ENCODE data around the gene KLRF2.

KLRF2 gene

DNA sequence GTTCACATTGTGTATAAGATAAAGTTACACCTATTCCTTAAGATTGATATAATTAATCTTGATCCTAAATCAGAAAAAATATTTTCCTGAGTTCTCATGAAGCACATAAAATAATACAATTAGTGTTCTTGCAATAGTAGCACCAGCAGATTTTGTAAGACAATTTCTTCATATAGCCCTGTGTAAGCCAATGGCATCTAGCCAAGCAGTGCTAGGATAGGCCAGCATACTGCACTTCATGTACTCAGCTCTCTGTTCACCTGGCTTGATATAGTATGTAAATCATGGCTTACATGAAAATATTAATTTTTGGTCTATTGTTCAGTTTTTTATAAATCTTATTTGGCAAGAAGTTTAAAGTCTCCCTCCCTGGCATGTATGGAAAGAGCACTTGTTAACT is 1.9 kb downstream of the KLRF2 start:
- no peaks in the 10 kb centered on the region for H3K36me3 ChIP-seq (ENCODE audit: control insufficient read depth, insufficient read depth, low read length)
- no peak for DNase-seq (ENCODE audit: extremely low read depth, insufficient read length)
- H3K4me3 ChIP-seq (replicated peaks; ENCODE audit: low read depth, low read length) = no peak overlapping the region
- no peaks in the 10 kb centered on the region for H3K27me3 ChIP-seq (replicated peaks; ENCODE audit: control insufficient read depth, insufficient read depth, low read length)
- TF ChIP-seq, protein P1, sequence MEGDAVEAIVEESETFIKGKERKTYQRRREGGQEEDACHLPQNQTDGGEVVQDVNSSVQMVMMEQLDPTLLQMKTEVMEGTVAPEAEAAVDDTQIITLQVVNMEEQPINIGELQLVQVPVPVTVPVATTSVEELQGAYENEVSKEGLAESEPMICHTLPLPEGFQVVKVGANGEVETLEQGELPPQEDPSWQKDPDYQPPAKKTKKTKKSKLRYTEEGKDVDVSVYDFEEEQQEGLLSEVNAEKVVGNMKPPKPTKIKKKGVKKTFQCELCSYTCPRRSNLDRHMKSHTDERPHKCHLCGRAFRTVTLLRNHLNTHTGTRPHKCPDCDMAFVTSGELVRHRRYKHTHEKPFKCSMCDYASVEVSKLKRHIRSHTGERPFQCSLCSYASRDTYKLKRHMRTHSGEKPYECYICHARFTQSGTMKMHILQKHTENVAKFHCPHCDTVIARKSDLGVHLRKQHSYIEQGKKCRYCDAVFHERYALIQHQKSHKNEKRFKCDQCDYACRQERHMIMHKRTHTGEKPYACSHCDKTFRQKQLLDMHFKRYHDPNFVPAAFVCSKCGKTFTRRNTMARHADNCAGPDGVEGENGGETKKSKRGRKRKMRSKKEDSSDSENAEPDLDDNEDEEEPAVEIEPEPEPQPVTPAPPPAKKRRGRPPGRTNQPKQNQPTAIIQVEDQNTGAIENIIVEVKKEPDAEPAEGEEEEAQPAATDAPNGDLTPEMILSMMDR (IDR thresholded peaks at IDR 0.05; ENCODE audit: insufficient read depth, low read length, poor library complexity, severe bottlenecking) = no peak

DNA sequence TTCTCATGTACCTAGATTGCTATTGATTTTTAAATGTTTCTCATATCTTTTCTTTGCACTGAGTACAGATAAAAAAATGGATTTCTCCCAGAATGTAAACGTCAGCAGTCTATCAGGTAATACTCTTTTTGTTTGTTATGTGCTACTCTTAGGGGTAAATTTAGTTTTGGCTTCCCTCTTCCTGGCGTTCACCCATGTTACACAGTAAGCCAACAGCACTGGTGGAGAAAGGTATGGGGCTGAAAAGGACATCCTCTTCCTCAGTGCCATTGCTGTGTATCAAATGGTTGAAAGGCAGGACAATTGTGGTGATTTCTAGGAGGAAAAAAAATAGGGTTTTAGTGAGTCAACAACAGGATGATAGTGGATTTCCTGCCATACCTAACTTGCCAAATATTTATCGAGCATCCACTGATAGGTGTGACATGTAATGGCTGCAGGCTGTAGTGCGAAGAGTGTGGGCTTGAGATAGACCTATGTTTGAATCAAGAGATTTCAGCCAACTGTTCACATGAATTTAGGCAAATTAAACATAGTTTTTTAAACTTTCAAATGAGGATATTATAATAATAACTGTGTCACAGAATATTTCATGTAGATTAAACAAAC is 7.5 kb downstream of the KLRF2 start:
- no peak for DNase-seq (ENCODE audit: extremely low read depth, insufficient read length)
- Histone ChIP-seq H3K27me3 (replicated peaks; ENCODE audit: control insufficient read depth, insufficient read depth, low read length) (no peaks in the 10 kb centered on the region), H3K4me3 (replicated peaks; ENCODE audit: low read depth, low read length) (no peak overlapping the region), H3K36me3 (ENCODE audit: control insufficient read depth, insufficient read depth, low read length) (no peaks in the 10 kb centered on the region)
- TF ChIP-seq, protein P1 (IDR thresholded peaks at IDR 0.05; ENCODE audit: insufficient read depth, low read length, poor library complexity, severe bottlenecking) = no peak

- TF ChIP-seq, protein P1 (IDR thresholded peaks at IDR 0.05; ENCODE audit: insufficient read depth, low read length, poor library complexity, severe bottlenecking) = no peak
- DNase-seq (ENCODE audit: extremely low read depth, insufficient read length) = no peak
- no peaks in the 10 kb centered on the region for H3K36me3 ChIP-seq (ENCODE audit: control insufficient read depth, insufficient read depth, low read length)
- peaks cover 2% of the 10 kb centered on the region; the same call in 1 of the 2 replicates for H3K27me3 ChIP-seq (replicated peaks; ENCODE audit: control insufficient read depth, insufficient read depth, low read length)
- H3K4me3 ChIP-seq (replicated peaks; ENCODE audit: low read depth, low read length) = no peak overlapping the region
These were observed 14.1 kb downstream of the KLRF2 start for GRCh38 chr12:9895215-9895971.

- Histone ChIP-seq H3K36me3 (ENCODE audit: control insufficient read depth, insufficient read depth, low read length) (no peaks in the 10 kb centered on the region), H3K27me3 (replicated peaks; ENCODE audit: control insufficient read depth, insufficient read depth, low read length) (peaks cover 2% of the 10 kb centered on the region), H3K4me3 (replicated peaks; ENCODE audit: low read depth, low read length) (no peak overlapping the region)
- TF ChIP-seq, protein P1 (IDR thresholded peaks at IDR 0.05; ENCODE audit: insufficient read depth, low read length, poor library complexity, severe bottlenecking) = no peak
- no peak for DNase-seq (ENCODE audit: extremely low read depth, insufficient read length)
These were observed 16.2 kb downstream of the KLRF2 start for GRCh38 chr12:9897535-9897934.

GRCh38 chr12:9899209-9899608 is 17.9 kb downstream of the KLRF2 start:
- no peak for DNase-seq (ENCODE audit: extremely low read depth, insufficient read length)
- no peaks in the 10 kb centered on the region for H3K36me3 ChIP-seq (ENCODE audit: control insufficient read depth, insufficient read depth, low read length)
- TF ChIP-seq, protein P1 (IDR thresholded peaks at IDR 0.05; ENCODE audit: insufficient read depth, low read length, poor library complexity, severe bottlenecking) = no peak
- peaks cover 2% of the 10 kb centered on the region for H3K27me3 ChIP-seq (replicated peaks; ENCODE audit: control insufficient read depth, insufficient read depth, low read length)
- no peak overlapping the region for H3K4me3 ChIP-seq (replicated peaks; ENCODE audit: low read depth, low read length)

Measured in GM06990 (cell line).